IPS-18a (cell line): Measurements from ENCODE around the gene TMEM116.

Experiments used
- H3K27ac ChIP-seq: one replicate; pipeline ENCODE4 v1.5.1; 2013; ENCODE audit warnings: low read length
- H3K27me3 ChIP-seq: one replicate; pipeline ENCODE4 v1.6.1; 2013; ENCODE audit warnings: mild to moderate bottlenecking, low read length; ENCODE audit not compliant: control insufficient read depth, insufficient read depth
- H3K36me3 ChIP-seq: one replicate; pipeline ENCODE4 v1.6.1; 2013; ENCODE audit warnings: low read depth, low read length; ENCODE audit not compliant: control insufficient read depth
- H3K4me1 ChIP-seq: one replicate; pipeline ENCODE4 v1.6.1; 2013; ENCODE audit warnings: low read depth, low read length; ENCODE audit not compliant: control insufficient read depth
- H3K4me3 ChIP-seq: one replicate; pipeline ENCODE4 v1.5.1; 2013; ENCODE audit warnings: low read length
- H3K9ac ChIP-seq: one replicate; pipeline ENCODE4 v1.6.1; 2013; ENCODE audit warnings: mild to moderate bottlenecking, low read length, moderate library complexity
- H3K9me3 ChIP-seq: one replicate; pipeline ENCODE4 v1.6.1; 2013; ENCODE audit warnings: low read depth, low read length; ENCODE audit not compliant: control insufficient read depth

TMEM116 gene

DNA sequence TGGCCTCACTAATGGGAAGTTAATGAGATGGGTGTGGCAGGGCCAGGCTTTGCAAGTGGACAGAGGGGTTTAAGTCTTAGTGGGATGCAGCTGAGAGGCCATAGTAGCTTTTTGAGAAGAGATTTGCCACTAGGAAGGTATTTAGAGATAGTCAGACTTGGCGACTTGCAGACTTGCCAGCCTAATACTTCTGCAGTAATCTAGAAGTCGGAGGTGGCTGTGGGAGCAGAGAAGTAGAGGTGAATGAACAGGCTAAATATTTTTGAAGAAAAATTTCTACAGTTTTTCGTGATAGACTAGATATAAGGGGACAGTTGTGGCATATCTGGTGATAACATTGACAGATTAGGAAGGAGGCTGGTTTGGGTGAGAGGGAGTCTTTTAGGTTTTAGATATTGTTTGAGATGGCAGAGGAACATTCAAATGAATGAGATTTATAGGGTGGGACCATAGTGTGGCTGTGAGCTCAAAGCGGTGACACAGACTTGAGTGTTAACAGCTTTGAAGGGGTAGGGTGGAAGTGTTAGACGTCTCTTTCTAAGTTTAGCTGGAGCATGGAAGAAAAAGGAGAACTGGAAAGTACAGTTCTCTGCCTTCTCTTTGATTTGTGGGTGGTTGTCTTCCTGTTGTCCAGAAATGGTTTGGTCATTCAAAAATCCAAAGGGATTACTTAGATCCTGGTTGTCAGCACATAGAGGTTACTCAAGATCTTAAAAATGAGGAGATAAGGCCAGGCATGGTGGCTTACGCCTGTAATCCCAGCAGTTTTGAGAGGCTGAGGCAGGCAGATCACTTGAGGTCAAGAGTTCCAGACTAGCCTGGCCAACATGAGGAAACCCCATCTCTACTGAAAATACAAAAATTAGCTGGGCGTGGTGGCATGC is 126.1 kb downstream of the TMEM116 start:
- H3K36me3 ChIP-seq: peaks cover 87% of the 10 kb centered on the region
- no peak overlapping the region for H3K27ac ChIP-seq
- H3K9me3 ChIP-seq: no peaks in the 10 kb centered on the region
- no peak overlapping the region for H3K9ac ChIP-seq
- H3K27me3 ChIP-seq: no peaks in the 10 kb centered on the region
- H3K4me3 ChIP-seq: no peak overlapping the region
- no peaks in the 10 kb centered on the region for H3K4me1 ChIP-seq

DNA sequence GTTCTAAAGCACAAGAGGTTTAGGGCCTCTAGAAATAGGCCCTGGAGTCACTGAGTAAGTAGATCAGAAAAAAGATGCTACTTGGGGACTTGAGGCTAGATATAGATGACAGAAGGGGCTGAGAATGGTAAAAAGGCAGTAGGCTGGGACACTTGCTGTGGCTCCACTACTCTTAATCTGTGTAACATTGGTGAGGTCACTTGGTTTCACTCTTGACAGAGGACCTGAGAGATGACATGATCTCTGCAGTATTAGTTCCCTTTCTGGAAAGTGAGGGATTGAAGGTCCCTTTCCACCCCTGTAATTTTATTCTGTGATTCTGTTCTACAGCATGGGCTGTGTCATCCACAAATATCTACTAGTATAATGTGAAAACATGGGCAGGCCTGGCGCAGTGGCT is 131.2 kb downstream of the TMEM116 start:
- Histone ChIP-seq H3K9ac (no peak overlapping the region), H3K4me3 (no peak overlapping the region), H3K36me3 (peaks cover 82% of the 10 kb centered on the region)

More for the DNA sequence above, 131.2 kb downstream of the TMEM116 start:
- Histone ChIP-seq H3K27ac (no peak overlapping the region), H3K9me3 (no peaks in the 10 kb centered on the region), H3K4me1 (no peaks in the 10 kb centered on the region), H3K27me3 (no peaks in the 10 kb centered on the region)
